GM21529 (cell line): Measurements from ENCODE around the gene SLC18B1.

Experiments used
- ATAC-seq: cut with Tn5 transposase; IDR thresholded peaks from one replicate; pipeline ENCODE4 v1.9.1; 2021; ENCODE audit not compliant: unreplicated experiment

Gene SLC18B1

DNA sequence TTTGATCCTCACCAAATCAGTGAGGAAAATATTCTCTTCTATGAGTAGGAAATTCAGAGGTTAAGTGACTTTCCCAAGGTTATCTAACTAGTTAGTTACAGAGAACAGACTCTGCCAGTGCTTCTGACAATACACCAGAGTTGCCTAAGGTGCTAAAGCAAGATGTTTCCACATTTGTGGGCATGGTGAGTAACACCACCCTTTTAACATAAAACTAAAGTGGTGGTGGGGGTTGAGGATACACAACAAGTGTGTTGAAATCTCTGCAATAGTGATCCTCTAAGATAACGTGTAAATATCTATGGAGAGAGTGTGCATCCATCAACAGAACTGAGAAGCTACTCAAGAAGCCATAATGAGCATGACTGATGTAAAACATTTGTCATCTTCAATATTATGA is 52.4 kb downstream of the SLC18B1 start:
- ATAC-seq, result no peak

DNA sequence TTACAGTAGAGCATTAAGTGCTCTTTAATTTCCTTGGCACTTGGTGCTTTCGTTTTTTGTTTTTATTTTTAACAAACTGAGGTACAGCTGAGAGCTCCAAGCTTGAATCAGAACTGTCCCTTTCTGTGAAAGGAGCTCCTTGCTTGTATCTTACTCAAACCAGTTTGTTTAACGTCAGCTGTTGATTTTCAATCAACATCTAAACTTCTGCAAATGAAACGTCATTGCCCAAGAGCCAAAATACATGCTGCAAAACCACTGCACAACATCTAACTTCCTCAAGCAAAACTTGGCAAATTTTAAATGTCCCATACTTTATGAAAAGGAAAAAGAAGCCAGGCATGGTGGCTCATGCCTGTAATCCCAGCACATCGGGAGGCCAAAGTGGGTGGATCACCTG is 55.9 kb downstream of the SLC18B1 start:
- ATAC-seq, result no peak

DNA sequence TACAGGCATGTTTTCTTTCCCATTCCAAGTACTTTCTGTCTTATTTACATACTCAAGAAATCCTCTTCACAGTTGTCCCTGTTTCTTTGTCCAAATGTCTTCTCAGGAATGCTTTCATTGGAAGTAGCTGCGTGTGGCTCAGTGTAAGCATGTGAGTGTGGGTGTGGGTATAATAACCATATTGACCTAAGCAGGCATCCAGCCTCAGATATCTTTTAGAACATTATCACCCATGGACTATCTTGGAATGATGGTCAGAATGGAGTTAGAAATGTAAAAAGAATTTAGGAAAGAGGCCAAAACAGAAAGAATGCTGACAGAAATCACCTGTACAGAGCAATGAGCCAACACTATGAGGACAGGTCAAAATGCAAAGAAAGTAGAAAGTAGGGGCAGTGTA is 57.2 kb downstream of the SLC18B1 start:
- ATAC-seq, result no peak

DNA sequence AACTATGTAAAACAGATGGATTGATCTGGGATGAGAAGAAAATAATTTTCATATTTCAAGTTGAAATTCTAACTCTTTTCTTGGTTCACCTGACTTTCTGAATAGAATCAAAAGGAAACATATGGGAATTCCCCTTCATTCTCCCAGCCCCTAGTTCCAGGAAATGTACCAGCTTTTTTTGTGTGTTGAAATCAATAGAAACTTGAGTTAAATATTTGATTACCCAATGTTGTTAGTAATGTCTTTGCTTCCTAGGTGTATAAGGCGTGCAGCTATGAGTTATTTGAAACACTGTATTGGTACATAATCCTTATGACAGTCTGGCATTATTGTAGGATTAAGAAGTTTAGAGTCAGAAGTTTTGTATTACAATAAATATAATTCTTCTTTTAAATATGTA is 62.2 kb downstream of the SLC18B1 start:
- ATAC-seq, result no peak

DNA sequence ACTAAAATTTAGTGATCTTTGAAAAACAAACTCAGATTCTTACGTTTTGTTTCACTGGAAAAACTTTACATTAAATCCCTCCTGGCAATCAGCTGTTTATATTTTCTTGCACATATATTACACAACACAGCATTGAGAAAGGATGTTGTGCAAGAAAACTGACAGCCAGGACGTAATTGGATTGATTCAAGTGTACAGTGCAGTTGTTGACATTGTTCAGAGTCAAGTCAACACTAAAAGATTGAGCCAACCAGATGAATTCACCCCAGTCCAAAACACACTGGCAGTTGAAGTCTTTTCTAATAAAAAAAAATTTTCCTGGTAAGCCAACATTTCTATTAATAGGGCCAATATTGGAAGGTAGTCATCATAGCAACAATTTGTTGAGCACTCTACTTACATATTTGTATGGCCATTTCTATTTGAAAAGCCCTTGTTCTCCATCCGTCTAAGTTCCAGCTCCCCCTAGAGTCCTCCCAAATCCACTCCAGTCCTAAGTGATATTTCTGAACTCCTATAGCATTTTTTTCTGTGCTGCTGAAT is 63.7 kb downstream of the SLC18B1 start:
- no peak for ATAC-seq

DNA sequence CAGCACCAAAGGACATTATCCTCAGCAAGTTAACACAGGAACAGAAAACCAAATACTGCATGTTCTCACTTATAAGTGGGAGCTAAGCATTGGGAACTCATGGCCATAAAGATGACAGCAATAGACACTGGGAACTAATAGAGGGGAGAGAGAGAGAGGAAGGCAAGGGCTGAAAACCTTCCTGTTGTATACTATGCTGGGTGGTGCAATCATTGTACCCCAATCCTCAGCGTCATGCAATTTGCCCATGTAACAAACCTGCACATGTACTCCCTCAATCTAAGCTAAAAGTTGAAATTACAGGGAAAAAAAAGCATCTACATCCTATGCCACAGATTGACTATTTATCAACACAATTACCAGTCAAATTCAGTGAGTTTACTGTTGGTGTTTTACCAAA is 64.6 kb downstream of the SLC18B1 start:
- ATAC-seq, result no peak

DNA sequence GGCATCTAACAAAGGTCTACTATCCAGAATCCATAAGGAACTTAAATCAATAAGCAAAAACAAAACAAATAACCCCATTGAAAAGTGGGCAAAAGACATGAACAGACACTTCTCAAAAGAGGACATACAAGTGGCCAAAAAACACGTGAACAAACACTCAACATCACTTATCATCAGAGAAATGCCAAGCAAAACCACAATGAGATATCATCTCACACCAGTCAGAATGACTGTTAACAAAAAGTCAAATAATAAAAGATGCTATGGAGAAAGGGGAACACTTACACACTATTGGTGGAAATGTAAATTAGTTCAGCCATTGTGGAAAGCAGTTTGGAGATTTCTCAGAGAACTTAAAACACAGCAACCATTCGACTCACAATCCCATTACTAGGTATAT is 65.2 kb downstream of the SLC18B1 start:
- ATAC-seq, result no peak

DNA sequence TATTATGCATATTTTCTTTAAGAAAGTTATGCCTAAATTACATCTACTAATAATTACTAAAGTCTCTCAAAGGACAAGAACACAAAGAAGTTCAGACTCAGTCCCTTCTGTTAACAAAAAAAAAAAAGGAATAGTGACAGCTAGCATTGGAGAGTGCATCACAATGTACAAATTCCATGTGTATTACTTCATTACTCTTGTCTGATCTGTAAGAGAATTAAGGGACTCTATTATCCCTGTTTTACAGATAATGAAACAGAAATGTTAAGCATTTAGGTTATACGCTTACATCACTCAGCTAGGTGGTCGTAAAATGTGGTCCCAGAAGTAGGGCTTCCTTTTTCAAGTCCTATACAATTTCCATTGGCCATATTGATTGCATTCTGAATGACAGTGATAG is 67.4 kb downstream of the SLC18B1 start:
- no peak for ATAC-seq

DNA sequence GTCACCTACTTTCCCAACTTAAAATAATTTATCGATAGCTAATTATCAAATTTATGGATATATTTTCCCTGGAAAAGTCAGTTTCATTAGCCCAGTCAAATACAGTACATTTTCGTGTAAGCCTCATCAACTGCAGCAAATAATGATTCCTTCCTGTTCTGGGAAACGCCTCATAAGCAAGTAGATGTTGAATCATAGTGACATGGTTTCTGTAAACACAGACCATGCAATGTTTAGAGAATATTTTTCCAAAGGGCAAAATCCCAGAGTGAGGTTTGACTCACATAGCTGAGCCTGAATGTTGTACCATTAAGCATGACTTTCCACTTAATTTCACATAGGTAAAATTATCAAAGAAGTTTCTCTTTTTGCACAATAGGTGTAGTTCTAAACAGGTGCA is 67.9 kb downstream of the SLC18B1 start:
- ATAC-seq, result no peak

DNA sequence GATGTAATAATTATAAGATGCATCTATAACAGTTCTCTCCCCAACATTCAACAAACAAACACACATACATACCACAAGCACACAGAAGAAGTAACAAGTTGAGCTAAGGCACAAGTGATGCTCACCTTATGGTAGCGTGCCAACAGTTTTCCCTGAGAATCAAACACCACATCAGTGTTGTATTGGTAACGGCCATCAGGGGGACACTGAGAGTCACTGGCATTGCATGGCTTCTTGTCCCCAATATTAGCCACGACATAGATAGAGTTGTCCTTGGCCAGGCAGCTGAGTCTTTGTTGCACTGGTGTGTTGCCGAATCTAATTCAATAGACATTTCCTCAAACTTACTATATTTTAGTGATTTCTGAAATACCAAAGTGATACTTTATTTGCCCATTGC is 69.8 kb downstream of the SLC18B1 start:
- no peak for ATAC-seq

DNA sequence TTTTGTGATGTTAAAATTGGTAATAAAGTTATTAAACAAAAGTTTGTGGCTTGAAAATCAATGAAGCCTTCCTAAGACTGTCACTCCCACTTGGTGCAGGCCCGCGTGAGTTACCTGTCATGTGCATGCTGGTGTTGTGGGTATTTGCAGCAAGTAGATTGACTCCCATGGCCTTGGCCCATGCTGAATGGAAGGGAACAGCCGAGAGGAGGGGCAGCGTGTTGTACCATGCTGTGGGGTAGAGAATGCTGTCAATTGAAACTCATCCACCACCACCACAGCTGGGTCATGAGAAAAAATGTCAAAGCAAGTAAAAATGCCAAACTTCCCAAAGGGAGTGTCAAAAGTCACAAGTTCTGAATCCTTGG is 71.8 kb downstream of the SLC18B1 start:
- no peak for ATAC-seq

DNA sequence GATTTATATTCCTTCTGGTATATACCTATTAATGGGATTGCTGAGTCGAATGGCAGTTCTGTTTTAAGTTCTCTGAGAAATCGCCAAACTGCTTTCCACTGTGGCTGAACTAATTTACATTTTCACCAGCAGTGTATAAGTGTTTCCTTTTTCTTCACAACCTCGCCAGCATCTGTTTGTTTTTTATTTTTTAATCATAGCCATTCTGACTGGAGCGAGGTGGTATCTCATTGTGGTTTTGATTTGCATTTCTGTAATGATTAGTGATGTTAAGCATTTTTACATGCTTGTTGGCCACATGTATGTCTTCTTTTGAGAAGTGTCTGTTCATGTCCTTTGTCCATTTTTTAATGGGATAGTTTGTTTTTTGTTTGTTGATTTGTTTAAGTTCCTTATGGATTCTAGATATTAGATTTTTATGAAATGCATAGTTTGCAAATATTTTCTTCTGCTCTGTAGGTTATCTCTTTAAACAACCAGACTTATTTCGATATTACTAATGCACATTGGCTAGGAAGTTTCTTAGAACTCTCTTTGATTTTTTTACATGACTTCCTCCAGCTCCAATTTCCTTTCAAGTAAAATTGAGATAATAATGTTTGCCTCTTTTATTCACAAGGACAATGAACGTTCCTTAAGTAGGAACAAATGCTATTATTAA is 72.4 kb downstream of the SLC18B1 start:
- ATAC-seq, result peak; percentile 78

DNA sequence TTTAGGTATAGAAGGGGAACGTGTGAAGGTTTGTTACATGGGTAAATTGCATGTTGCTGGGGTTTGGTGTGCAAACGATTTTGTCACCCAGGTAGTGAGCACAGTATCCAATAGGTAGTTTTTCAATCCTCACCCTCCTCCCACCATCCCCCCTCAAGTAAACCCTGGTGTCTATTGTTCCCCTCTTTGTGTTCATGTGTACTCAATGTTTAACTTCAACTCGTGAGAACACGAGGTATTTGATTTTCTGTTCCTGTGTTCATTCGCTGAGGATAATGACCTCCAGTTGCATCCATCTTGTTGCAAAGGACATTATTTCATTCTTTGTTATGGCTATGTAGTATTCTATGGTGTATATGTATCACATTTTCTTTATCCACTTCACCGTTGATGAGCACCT is 73.0 kb downstream of the SLC18B1 start:
- no peak for ATAC-seq

DNA sequence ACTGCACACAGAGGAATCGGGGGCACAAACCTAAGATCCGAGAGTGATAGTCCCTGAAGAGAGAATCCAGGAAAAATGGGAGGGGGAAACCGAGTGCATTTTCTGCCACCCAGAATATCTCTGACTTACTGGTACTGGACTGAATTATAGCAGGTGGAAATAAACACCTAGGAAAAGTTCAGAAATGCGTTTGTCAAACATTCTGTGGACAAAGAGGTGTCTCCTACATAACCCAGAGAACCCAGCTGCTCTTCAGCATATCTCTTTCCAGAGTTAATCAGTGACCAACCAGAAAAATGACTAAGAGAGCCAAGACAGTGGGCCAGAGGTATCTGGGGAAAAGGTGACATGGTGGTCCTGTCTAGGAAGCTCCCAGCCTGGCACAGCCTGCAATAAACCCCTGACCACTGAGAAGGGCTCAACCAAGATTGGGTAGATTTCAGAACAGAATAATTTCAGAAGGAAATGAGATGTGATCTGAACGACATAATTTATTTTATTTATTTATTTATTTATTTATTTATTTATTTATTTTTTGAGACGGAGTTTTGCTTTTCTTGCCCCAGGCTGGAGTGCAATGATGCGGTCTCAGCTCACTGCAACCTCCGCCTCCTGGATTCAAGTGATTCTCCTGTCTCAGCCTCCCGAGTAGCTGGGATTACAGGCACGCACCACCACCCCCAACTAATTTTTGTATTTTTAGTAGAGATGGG is 78.5 kb downstream of the SLC18B1 start:
- no peak for ATAC-seq
